Ishikawa (cell line): ENCODE data around the gene RRM2.

ENCODE experiments used
- CEBPB ChIP-seq: IDR thresholded peaks from 2 replicates; pipeline ENCODE4 v1.6.1; 2012
- EP300 ChIP-seq: IDR thresholded peaks from 2 replicates; pipeline ENCODE4 v1.6.1; 2012; ENCODE audit warnings: borderline replicate concordance
- RAD21 ChIP-seq: IDR thresholded peaks from 2 replicates; pipeline ENCODE4 v1.6.1; 2012; ENCODE audit warnings: low read depth
- TAF1 ChIP-seq: IDR thresholded peaks from 2 replicates; pipeline ENCODE4 v1.6.1; 2012; ENCODE audit warnings: low read depth, mild to moderate bottlenecking
- TCF12 ChIP-seq: IDR thresholded peaks from 2 replicates; pipeline ENCODE4 v1.6.1; 2012; ENCODE audit warnings: low read depth
- YY1 ChIP-seq: IDR thresholded peaks from 2 replicates; pipeline ENCODE4 v1.6.1; 2012; ENCODE audit warnings: low read depth
- TF ChIP-seq, protein P1 (sequence below): IDR thresholded peaks from 2 replicates; pipeline ENCODE4 v1.6.1; 2012
- TF ChIP-seq, protein P2 (sequence below): IDR thresholded peaks from 2 replicates; pipeline ENCODE4 v1.6.1; 2012

DNA sequence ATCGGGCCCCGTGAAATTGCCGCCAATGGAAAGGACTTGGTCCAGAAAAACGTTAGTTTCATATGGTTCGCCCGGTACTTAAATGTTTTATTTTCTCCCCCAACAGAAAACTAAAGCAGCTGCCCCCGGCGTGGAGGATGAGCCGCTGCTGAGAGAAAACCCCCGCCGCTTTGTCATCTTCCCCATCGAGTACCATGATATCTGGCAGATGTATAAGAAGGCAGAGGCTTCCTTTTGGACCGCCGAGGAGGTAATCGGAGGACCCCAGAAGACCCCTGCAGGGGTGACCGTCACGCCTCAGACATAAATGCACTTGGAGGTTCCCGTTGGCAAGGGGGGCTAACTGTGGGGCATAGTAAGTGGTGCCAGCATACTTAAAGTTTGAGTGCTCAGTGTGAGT is 742 bp downstream of the RRM2 start:
- TF ChIP-seq RAD21 (no peak), TCF12 (no peak), CEBPB (no peak), EP300 (no peak), YY1 (no peak), TAF1 (no peak)
- TF ChIP-seq, protein P1, sequence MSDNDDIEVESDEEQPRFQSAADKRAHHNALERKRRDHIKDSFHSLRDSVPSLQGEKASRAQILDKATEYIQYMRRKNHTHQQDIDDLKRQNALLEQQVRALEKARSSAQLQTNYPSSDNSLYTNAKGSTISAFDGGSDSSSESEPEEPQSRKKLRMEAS, result no peak
- TF ChIP-seq, protein P2, sequence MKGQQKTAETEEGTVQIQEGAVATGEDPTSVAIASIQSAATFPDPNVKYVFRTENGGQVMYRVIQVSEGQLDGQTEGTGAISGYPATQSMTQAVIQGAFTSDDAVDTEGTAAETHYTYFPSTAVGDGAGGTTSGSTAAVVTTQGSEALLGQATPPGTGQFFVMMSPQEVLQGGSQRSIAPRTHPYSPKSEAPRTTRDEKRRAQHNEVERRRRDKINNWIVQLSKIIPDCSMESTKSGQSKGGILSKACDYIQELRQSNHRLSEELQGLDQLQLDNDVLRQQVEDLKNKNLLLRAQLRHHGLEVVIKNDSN, result no peak
